Activated CD4-positive, alpha-beta T cell treated with anti-CD3 and anti-CD28 coated beads for 48 hours (primary cell): Measurements from ENCODE around the gene PRSS23.
"Not testable (repeated sequence)": the region's sequence is repeated elsewhere in the genome, so short reads cannot be mapped to it uniquely, and the experiment has no call there.

Source experiments
- DNase-seq: peaks from one replicate; pipeline ENCODE4 v3.0.0-alpha.2; 2020

The PRSS23 gene

GRCh38 chr11:86816251-86816726 is 15.9 kb downstream of the PRSS23 start:
- DNase-seq, result no peak

- no peak for DNase-seq
Observed at GRCh38 chr11:86818462-86819192, 18.3 kb downstream of the PRSS23 start.

- not testable (repeated sequence) for DNase-seq
Observed at GRCh38 chr11:86824139-86824538, 23.8 kb downstream of the PRSS23 start.

GRCh38 chr11:86834376-86834775 is 34.0 kb downstream of the PRSS23 start:
- not testable (repeated sequence) for DNase-seq

- DNase-seq, result not testable (repeated sequence)
Observed at GRCh38 chr11:86844762-86845508, 44.6 kb downstream of the PRSS23 start.

GRCh38 chr11:86848132-86848531 is 47.8 kb downstream of the PRSS23 start:
- DNase-seq, result no peak

GRCh38 chr11:86849679-86850078 is 49.3 kb downstream of the PRSS23 start:
- no peak for DNase-seq
